HCEC 1CT (cell line): ENCODE measurements around the gene PIEZO2.
A peak's percentile ranks its signal among the peaks of the same experiment; 100 is the strongest.

ENCODE experiments used
- DNase-seq: peaks from one replicate; pipeline ENCODE4 v3.0.0-alpha.2; 2017

The PIEZO2 gene

DNA sequence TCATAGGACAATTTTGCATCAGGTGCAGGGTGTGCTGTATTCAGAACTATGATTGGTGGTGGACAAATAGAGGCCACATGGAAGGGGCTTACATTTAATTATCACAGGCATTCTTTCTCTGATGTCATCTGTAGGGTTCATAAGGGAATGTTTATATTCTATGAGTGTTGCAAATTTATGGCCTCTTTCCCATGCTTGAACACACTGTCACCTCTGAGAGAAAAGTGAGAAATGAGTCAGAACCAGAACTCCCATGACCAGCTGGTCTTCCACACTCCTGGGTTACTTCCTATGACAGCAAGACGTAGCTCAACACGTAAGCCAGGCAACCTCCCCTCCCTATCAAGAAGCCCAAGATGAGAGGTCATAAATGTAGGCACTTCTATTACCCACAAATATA, 310.8 kb downstream of the PIEZO2 start:
- DNase-seq: no peak

DNA sequence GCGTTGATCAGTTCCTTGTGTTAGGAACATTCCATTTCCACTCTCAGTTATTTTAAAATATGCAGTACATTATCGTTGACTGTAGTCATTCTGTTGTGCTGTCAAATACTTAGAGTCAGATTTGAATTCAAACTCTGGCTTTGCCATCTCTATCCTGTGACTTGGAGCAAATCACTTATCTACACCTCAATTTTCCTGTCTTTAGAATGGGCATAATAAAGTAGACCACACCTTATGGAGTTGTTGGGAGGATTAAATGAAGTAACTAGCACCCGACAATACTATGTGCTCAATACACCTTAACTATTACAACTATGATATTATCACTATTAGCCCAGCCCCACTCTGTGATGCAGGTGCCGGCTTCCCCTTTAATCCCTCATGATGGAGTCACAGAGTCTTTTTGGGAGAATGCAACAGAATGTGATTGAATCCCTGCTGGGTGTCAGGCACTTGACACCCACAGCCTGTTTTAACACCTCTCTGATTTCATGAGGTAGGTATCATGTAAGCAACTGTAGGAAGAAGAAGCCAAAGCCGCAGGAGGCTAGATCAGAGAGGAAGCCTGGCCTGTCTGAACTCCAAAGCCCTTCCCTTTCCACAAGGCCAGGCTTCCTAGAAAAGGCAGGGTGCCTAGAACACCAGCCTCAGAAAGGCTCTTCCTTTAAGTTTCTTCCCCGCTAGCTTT, 315.1 kb downstream of the PIEZO2 start:
- no peak for DNase-seq

DNA sequence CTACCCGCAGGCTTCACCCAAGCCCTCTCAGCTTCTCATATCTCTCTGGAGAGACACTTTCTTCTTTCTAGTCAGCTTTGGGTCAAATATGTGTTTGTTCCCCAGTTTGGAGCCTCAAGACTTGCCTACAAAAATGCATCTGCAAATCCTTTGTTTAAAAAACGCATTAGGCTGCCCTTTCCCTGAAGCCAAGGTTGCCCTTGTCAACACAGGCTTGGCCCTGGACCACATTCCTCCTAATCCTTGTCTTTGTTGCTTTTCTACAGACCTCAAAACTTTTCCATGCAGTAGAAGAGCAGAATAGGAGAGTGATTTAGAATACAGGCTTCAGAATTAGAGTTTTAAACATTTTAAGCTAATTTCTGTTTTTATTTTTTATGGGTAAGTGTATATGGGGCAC, 315.7 kb downstream of the PIEZO2 start:
- no peak for DNase-seq

DNA sequence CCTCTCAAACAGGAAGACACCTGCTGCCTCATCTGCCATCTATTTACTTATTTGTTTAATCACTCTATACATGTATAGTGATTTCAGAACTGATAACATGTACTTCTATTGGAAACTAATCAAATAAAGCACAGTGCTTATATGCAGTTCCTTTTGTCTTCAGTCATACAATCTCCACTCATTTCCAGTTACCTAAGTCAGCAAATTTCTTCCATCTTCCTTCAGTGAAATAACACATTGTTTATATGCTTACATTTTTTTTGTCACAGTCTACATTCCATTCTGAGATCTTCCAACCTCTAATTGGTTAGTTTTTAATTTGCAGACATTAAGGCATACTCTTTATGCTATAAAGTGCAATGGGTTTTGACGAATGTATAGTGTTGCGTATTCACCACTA, 323.0 kb downstream of the PIEZO2 start:
- no peak for DNase-seq

DNA sequence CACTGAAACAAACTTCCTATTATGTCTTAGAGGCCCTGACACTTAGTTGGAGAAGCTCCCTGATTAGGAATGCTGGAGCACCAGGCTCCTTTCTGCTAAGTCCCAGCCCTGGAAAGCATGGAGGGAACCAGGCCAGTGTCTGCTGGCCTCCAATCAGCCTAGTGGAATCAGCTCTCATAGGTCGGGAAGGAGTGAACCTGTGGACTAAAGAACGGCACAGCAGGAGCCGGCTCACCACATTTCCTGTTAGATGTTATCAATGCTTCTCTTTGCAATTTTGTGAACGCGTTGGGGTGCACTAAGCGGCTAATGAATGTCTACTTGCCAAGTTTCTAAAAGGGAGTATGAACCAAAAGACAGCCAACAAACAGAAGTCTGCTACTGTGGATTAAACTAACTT, 326.9 kb downstream of the PIEZO2 start:
- DNase-seq: no peak

DNA sequence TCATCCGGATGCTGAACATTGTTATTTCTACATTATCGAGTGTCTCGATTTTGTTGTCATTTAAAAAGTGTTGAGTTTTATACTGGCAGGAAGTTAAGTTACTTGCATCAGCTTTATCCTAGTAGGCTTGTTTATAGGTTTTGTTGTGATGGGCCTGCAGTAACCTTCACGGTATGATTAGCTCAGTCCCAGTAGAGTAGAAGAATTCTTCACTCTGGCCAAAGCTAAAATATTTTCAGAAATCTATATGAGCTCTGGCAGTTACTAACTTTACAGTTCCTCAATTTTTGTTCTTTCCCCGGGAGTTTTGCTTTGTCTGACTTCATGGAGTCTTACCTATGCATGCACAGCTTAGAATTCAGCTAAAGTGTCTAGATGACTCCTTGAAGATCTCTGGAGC, 328.7 kb downstream of the PIEZO2 start:
- DNase-seq: no peak

DNA sequence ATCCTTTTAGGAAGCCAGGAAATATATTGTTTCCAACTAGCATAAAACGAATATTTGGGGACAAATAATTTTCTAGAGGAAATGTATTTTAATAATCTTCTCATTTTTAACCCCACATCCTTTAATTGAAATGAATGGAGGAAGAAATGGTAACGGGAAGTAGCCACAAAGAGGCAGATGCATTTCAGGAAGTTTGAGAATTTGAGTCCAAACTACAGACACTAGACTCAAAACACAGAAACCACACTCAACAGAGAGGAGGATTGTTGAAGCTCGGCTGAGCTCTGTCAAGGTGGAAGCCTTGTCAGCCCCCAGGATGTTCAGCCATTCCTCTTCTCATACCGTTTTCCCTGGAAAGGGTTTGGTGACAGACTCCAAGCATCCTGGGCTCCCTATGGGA, 335.0 kb downstream of the PIEZO2 start:
- DNase-seq: no peak

DNA sequence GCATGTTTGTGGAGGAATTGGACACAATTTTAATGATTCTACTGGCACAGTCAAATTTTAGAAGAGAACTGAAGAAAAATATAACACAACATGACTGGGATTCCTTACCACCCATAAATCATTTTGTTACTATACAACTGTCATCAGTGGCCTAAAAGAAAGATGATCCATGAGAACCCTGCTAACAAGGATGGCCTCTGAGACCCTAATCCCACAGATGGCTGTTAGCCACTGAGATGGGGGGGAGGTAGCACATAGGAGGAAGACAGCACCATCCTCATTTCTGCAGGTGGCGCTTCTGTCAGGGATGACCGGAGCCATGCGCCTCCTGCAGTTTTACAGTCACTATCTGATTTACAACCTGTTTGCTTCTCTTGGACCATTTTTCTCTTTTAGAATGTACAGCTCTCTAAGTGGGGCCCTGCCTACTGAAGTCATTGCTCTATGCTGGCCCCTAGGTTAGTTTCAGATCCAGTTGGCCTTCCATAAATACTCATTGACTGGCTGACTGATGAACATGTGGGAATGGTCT, 343.7 kb downstream of the PIEZO2 start:
- DNase-seq: no peak

DNA sequence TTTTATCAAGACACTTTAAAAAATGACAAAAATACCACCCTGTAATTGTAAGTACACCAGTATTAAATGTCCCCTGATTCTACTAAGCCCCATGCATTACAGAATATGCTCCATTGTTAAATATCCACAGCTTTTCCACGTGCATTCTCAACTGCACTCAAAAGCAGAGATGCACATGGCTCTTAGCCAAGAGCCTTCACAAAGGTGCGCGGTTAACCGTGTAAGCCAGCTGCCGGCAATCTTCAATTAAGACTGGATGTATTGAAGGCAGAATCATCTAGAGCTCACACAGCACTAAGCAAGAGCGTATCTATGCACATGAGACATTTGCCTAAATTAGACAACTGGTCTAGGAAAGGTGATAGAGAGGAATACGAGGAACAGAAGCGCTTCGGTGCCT, 345.2 kb downstream of the PIEZO2 start:
- DNase-seq: no peak

DNA sequence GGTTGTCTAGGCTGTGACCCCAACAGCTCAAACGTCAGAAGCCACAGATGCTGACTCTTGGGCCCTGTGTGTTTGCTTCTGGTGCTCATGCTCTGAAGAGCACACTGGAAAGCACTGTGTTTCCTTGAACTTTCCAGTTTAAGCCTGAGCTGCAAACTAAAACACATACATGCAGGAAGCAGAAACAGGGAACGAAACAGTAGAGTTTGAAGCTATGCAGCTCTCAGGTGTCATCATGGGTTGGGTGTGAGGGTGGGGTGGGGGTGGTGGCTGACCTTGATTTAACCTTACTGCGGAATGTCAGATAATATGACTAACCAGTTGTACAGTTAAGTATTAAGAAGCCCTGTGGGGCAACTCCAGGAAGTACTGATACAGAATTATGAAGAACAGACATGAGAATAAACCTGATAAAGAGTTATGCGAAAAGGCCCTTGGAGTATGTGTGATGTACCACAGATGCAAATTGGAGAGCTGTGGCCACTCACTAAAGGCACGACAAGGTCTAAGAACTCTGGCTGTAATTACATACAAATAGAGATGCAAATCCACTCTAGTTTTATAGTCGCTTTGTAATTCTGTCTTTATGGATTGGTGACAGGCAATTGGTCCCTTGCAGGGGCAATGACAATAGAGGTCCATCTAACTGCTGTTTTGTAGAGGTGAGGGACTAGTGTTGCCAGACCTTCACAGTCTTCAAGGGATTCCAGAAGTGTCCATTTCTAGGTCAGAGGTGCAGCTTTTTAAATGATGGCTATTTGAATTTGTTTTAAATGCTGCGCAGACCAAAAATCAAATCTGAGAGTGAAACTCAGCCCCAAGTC, 350.4 kb downstream of the PIEZO2 start:
- no peak for DNase-seq

DNA sequence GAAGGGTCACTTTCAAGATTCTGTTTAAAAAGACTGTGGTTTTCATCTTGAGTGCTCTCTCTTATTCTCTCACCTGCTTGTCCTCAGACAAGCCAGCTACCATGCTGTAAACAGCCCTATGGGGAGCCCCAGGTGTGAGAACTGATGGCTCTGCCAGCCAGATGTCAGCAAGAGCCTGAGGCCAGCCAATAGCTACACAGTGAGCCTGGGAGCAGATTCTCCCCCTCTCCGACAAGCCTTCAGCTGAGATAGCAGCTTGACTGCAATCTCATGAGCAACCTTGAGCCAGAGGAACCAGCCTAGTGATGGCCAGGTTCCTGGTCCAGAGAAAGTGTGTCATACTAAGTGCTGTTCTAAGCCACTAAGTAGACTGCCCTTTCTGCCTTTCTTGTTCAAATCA, 351.5 kb downstream of the PIEZO2 start:
- DNase-seq: no peak

DNA sequence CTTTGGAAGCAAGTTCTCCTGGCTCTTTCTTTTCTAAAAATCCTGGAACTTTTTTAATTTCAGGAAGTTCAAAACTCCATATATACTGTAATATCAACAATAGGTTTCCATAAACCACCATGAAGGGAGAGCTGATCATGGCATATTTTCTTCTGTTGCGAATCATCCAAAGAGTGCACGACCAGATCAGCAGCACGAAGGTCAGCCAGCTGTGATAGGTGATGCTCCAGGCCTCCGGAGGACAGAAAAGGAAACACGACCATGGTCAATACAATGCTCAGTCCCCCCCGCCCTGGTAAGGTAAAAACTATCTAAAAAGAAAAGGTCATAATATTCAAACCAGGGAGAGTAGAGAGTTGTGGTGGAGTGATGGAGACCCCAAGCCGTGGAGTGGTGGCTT, 354.6 kb downstream of the PIEZO2 start:
- no peak for DNase-seq

DNA sequence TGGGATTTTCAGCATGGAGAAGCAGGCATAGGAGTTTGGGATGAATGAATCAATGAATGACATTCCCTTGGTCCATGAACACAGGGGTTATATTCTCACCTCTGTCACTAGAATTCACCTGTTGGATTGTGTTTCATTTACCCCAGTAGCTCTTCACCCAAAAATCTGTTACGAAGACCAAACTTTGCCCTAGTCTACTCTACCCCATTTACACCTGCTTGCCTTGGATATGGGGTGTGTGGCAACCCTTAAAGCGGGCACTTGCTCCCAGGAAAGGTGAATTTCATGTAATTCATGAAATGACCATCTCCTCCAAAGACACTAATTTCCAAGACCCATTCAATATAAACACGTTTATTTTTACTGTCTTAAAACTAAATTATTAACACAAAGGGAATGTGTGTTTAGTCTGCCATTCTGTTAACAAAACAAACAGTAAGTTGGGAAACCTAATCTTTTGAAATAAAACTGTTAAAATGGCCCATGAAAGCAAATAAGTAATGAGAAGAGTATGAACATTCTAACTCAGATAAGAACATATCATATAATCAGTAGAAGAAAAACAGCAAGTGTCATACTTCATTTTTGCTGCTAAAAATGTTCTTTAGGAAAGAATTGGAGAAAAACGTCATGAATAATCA, 355.5 kb downstream of the PIEZO2 start:
- no peak for DNase-seq

DNA sequence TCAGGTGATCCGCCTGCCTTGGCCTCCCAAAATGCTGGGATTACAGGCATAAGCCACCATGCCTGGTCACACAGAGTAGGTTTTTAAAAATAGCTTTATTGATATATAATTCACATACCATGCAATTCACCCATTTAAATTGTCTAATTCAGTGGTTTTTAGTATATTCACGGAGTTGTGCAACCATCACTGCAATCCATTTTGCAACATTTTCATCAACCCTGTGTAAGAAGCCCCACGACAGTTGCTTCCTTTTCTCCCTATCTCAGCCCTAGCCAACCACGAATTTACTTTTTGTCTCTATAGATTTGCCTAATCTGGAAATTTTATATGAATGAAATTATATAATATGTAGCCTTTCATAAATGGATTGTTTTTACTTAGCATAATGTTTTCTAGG, 357.2 kb downstream of the PIEZO2 start:
- no peak for DNase-seq

DNA sequence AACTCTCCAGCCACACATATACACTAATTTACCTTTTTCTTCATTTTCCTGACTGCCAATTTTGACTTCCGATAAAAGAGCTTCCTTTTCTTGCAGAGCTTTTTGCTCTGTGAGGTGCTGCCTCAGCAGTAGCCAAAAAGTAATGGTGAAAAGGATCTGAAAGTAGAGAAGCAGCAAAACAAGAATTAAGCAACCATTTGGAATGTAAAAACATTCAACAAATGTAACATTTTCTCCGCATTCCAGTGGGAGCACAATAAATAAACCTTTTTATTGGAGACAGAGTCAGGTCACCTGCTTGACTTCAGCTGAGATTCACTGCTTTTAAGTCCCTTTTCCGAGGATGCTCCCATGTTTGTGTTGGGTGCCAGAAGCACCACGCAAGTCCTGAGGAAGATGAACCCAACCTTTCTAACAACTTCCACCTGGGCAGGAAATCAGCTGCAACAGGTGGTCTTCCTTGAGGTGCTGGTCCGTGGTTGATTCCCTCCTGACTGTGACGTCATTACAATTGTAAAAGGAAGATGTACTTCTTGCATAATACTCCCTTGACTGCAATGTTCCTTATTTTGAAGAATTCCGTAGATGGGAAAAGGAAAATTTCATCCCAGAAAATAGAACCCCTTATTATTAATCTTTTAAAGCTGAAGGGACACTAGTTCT, 358.1 kb downstream of the PIEZO2 start:
- DNase-seq: no peak

DNA sequence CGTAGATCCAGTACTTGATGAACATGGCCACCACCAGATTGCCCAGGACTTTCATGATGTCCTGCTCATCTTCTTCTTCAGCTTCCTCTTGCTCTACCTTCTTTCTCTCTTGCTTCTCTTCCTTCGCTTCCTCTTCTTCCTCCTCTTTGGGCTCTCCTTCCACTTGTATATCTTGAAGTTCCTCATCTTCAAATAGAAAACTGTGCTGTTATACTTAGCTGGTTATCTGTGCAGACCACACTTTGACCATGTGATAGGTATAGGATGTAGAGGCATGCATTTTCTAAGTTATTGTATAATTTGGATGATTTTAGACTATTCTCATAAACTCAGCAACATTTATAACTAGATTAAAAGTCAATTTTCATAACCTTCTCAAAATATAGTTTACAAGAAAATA, 360.2 kb downstream of the PIEZO2 start:
- DNase-seq: no peak

DNA sequence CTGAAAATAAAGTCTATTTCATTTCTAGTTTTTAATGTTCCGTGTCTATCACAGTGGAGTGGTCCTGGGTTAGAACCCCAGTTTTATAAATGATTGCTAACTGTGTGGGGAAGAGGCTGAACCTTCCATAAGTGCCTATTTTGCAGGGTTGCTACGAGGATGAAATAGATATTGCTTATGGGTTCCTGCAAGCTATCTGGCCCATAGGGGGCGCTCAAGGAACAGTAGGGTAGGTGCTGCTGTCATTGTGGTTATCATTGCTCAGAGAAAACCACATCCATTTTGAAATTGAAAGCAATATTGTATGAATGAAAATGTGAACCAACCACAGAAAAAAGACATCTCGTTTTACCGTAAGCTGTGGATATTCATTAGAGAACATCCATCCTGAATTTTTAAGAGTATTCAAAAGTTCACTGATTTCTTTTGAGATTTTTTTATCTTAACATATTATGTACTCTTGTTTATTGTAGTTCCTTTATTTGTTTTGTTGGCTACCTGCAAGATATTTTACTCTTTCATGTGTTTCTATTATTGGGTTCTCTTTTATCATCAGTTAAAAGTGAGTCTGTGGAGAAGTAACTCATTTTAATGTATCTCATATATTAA, 362.0 kb downstream of the PIEZO2 start:
- peak; percentile 63 for DNase-seq

DNA sequence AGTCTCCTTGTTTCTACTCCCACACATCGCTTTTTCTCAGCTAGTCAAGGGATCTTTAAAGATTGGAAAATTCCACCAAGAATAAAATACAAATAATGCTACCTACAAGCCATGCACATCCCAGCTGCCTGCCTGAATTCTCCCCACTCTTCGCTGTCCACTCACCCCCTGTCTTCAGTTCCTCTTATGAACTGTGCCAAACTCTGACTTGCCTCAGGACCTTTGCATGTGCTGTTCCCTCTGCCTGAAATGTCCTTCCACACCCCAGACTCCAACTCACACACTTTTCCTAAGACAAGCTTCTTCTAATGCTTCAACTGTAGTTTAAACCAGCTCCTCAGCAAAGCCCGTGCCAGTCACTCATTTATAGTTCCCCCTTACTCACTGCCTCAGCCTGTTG, 363.6 kb downstream of the PIEZO2 start:
- no peak for DNase-seq

DNA sequence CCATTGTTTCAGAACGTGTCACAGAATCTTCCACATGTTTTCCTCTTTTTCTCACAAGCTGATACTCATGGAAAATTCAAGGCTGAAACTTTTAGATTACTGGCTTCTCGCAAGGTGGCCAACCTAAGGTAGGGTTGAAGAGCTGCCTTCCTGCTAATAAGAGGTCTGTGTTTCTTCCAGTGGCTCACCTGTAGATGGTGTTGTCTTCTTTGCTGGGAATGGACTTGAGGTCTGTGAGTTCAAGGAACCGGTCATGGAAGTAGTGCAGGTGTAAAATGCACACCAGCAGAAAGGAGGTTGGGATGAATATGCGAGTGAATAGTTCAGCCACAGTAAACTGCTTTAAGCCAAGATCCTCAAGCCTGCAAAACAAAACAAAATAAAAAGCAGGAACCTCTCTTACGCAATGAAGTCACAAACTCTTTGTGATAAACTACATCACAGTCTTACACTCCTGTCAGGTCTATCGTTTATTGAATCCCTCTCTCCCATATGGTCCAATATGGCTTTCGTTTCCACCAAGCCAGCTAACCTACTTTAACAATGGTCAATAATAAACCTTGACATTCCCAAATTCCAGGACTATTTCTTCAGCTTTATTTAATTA, 364.7 kb downstream of the PIEZO2 start:
- no peak for DNase-seq

DNA sequence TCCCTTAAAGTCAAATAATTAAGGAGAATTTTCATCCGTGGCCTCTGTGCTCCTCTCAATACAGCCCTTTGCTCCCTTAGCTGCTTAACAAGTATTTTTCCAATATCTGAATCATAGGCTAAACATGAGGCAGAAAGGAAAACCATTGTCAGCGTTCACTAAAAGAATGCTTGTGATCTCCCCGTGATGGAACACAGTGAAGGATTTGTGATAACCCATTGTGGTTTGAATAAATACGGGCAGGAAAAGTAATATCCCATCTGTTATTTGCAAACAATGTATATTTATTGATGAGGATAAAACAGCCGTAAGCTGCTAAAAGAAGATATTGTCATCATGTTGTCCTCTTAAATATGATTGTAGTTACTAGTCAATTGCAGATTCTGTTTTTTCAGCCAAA, 365.4 kb downstream of the PIEZO2 start:
- no peak for DNase-seq

DNA sequence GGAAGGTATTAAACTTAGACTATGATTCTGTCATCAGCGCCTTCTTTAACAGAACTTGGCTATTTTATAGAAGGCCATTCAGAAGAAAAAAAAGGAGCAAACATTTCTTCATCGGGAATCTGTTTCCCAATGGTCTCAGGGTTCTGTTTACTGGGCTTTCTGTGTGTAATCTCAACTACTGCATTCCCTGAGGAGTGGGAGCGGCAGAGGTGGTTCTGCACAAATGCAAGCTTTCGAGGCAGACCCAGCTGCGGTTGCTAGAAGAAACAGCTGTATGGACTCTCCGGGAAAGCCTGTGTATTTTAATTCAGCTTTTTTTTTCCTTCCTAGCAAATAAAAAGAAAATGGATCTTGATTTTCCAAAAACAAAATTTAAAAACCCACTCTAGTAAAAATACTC, 372.9 kb downstream of the PIEZO2 start:
- no peak for DNase-seq

DNA sequence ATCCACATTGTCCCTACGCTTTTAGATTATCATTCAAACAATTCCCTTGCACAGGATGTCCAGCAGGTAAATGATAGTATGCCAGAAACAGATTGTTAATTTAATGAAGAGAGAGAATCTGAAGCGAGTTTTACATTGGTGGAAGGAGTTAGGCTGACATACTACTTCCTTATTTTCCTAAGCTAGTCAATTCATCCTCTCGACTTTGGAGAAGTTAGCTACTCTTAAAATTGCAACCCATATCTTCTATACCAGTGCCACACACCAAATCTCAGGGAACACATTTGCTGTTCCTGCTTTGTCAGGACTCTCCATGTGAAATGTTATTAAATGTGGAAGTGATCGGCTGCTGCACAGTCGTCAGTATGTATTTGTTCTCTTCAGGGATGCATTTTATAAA, 374.3 kb downstream of the PIEZO2 start:
- no peak for DNase-seq
